H1 (cell line): Measurements from ENCODE around the gene SIPA1L2. TPM values are rescaled to one million over a fixed set of nuclear protein-coding genes. Genes with fewer than 3 reads are reported as not detected.

Source experiments
- BRCA1 ChIP-seq: IDR thresholded peaks from 2 replicates; pipeline ENCODE4 v1.6.1; 2012; ENCODE audit warnings: low read depth, low read length, improper control_type of control experiment
- CBX5 ChIP-seq: fragments of 300-800, 300-1000 bp; sonication (generic); IDR thresholded peaks from 2 replicates; pipeline ENCODE4 v1.7.1; 2016; ENCODE audit warnings: antibody characterized with exemption, low read length, low read depth
- CREB1 ChIP-seq: IDR thresholded peaks from 2 replicates; pipeline ENCODE4 v1.6.1; 2012; ENCODE audit warnings: inconsistent platforms
- GTF2F1 ChIP-seq: IDR thresholded peaks from 2 replicates; pipeline ENCODE4 v1.6.1; 2012; ENCODE audit warnings: low read depth, low read length, improper control_type of control experiment, borderline replicate concordance
- RBBP5 ChIP-seq: IDR thresholded peaks from 2 replicates; pipeline ENCODE4 v1.7.1; 2012; ENCODE audit warnings: low read depth, mild to moderate bottlenecking, inconsistent platforms, low read length, moderate library complexity, borderline replicate concordance
- polyA plus RNA-seq, 7 experiments: library from polyadenylated mRNA; depleted of rRNA in 3 of 7; stranded (reverse) in 5 of 7; unstranded in 2 of 7; fragments of >200 nt in 5 of 7; fragments of 200-250 nt in 2 of 7; gene quantifications; 1 replicate in 5 of 7; 2 replicates in 1 of 7; 4 replicates in 1 of 7; pipeline versions ENCODE4 v1.2.1 to v1.2.3, GENCODE V29; 2011 to 2013; ENCODE audit warnings: missing spikeins in 2 of 7, mixed read lengths in 2 of 7
- total RNA-seq: library from RNA; stranded (reverse); fragmentation: NEBNext Ultra II Directional; extraction: Animal tissue kit (Norgen Biotek cat#: 25700); gene quantifications from 2 replicates; pipeline ENCODE4 v1.2.1, GENCODE V29; 2021
- TF ChIP-seq, protein P1 (sequence below): IDR thresholded peaks from 2 replicates; pipeline ENCODE4 v1.6.1; 2011; ENCODE audit warnings: low read depth, mild to moderate bottlenecking, low read length; ENCODE audit not compliant: insufficient read depth

SIPA1L2 gene
- total and polyA plus RNA-seq, 2 of the 8 experiments (the other 6 are each of a cell fraction or from before 2014, with no cell fraction given): 7.7 to 13.2 TPM

DNA sequence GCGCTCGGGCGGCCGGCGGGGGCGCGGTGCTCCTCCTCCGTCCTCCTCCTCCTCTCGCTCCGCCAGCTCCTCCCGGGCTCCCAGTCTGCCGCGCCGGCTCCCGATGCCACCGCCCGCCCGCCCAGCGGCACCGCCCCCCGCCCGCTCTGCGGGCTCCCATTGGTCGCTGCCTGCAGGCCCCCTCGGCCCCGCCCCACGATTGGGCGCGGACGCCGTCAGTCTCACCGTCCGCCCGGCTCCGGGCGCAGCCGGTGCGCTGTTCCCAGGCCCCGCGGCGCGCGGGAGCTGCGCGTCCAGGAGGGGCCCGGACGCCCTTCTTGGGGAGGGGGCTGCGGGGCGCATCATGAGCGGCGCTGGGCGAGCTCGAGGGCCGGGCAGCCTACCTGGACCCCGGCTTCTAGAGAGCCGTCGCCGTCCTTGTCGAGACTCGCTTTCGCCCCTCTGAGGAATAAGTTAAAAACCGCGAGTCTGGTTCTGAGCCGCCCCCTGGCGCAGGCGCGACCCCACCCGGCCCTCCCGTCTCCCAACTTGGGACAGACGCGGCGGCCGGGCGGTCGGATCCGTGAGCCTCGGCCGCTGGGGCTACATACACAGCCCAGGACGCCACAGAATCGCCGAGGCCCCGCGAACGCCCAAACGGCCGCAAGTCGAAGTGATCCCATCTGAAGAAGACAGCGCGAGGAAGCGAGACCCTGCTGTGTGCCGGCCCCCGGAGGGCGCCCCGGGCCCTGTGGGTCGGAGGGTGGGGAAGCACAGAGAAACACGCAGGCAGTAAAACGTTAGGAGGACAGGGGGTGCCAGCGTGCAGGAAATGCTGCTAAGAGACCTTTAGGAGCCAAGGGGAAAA, at the start of gene SIPA1L2 (continued):
- TF ChIP-seq GTF2F1 (no peak), CREB1 (peak; percentile 14; the same call in 1 of the 2 replicates), RBBP5 (no peak), BRCA1 (no peak), CBX5 (no peak)
- TF ChIP-seq, protein P1, sequence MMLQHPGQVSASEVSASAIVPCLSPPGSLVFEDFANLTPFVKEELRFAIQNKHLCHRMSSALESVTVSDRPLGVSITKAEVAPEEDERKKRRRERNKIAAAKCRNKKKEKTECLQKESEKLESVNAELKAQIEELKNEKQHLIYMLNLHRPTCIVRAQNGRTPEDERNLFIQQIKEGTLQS: no peak
